HG03064 (cell line): ENCODE measurements around the gene QPRT.
"Not testable (repeated sequence)": the region's sequence is repeated elsewhere in the genome, so short reads cannot be mapped to it uniquely, and the experiment has no call there.

Experiments
- ATAC-seq: cut with Tn5 transposase; IDR thresholded peaks from one replicate; pipeline ENCODE4 v1.9.1; 2021; ENCODE audit warnings: low read depth; ENCODE audit not compliant: unreplicated experiment

QPRT gene

DNA sequence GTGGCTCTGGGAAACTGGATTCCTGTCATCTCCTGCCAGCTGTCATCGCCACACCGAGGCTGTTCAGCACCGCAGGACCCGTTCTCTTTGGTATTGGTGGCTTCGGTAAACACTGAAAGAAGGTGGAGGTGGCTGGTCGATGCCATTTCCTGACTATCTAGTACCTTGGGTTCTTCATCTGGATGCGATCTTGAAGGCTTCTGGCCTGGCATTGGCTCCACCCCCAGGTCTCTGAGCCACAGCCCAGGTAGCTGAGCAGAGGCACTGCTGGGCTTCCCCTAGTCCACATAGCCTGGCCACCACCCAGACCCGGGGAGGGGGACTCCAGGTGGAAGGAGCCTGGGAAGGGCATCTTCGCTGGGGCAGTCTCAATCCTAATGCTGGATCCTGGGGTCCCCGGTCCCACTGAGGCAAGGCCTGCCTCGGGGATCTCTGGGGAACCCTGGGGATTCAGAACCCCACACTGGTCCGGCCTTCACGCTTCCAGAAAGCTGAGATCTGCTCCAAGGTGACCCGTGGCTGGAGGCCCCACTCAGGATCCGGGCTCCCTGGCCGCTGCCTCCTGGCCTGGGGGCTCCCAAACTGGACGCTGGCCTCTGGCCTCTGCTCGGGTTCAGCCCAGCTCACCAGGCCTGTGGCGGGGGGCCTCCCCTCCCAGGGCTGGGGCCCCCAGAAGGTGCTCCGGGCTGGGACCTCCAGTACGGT, 65.0 kb downstream of the QPRT start:
- no peak for ATAC-seq

DNA sequence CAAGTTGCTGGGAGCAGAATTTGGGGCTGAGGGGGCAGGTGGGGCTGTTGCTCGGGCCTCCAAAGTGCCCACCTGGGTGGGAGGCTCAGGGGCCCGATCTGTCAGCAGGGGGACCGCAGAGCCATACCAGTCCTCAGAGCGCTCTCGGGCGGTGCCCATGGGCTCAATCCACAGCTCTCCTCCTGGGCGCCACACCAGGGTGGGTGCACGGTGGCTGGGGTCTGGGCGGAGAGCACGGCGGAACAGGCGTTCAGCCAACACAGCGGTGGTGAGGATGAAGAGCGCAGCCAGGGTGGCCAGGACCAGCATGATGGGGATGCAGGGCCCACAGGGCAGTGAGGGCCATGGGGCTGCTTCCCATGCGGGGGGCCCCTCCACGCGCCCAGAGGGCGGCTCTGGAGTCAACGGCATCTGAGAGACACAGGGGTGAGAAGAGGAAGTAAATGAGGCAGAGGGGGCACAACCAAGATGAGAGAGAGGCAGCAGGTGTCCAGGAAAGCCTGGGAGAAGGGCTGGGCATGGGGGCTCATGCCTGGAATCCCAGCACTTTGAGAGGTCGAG, 65.6 kb downstream of the QPRT start:
- ATAC-seq = no peak

DNA sequence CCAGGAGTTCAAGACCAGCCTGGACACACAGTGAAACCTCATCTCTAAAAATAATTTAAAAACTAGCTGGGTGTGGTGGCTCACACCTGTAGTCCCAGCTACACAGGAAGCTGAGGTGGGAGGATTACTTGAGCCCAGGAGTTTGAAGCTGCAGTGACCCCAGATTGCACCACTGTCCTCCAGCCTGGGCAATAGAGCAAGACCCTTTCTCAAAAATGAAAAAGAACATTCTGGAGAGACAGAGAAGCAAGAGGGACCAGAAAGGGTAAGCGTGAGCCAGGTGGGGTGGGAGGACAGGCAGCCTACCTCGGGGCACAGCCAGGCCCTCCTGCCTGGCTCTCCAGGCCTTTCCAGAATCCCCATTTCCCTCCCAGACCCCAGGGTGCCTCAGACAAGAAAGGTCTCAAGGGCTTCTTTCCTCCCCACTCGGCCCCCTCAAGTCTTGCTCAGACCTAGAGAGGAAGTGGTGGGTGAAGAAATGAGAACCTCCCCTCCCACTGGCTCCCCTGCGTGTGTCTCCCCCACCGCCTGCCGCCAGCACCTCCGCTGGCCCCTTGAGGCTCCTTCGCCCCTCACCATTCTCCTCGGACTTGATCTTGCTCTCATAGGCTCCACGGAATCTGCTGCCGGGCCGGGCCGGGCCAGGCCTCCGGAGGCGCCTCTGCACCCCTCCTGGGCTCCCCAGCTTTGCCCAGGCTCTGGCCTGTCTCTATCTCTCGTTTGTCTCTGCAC, 66.3 kb downstream of the QPRT start:
- ATAC-seq = peak; percentile 22

DNA sequence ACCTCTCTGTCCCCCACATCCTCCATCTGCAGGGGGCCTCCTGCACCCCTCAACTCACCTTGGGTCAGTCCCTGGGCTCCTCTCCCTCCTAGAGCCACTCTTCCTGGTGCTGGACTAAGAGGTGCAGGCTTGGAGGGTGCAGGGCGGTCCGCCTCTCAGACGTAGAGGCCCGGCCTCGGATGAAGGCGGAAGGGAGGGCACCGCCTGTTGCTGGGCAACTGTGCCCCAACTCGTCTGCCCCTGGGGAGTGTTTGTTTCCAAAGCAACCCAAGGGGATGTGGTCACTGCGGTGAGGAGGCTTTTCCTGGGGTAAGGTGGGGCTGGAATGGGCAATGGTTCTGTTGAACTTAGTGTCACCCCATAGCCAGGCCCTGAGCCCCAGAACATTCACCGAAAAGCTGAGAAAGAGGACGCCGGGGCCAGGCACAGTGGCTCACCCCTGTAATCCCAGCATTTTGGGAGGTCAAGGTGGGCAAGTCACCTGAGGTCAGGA, 66.9 kb downstream of the QPRT start, which contains the start of gene C16orf54:
Gene C16orf54 (minus strand): TSS at position 138 of the 493 bp plus-strand sequence. CDS start 1,039 bp downstream, outside the sequence.
- ATAC-seq = peak; percentile 59

DNA sequence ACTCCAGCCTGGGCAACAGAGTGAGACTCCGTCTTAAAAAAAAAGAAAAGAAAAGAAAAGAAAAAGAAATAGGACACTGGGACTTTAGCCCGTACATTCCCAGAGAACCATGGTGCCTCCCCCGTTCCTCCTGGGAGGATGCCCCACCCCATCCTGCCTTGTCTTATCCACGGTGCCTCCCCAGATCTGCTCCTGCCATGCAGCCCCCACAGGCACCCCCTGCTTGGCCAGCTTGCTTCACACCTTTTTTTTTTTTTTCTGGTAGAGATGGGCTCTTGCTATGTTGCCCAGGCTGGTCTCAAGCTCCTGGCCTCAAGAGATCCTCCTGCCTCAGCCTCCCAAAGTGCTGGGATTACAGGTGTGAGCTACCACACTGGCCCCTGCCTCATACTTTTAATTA, 67.5 kb downstream of the QPRT start:
- not testable (repeated sequence) for ATAC-seq
